GM12865 (cell line): ENCODE measurements around the gene AIMP2.
A peak's percentile ranks its signal among the peaks of the same experiment; 100 is the strongest.
"Not testable (repeated sequence)": the region's sequence is repeated elsewhere in the genome, so short reads cannot be mapped to it uniquely, and the experiment has no call there.

ENCODE experiments used
- DNase-seq: peaks from one replicate; pipeline ENCODE4 v3.0.0; 2010; ENCODE audit warnings: low read depth
- H3K4me3 ChIP-seq: 2 replicates; pipeline ENCODE4 v1.5.1; 2011; ENCODE audit warnings: mild to moderate bottlenecking, low read depth, low read length, control low read depth
- CTCF ChIP-seq: IDR thresholded peaks from 2 replicates; pipeline ENCODE4 v1.5.1; 2011; ENCODE audit warnings: low read length, control low read depth, low read depth, inconsistent platforms; ENCODE audit not compliant: insufficient read depth; ENCODE audit errors: missing control alignments

The AIMP2 gene

GRCh38 chr7:6057316-6058129, 48.5 kb downstream of the AIMP2 start:
- no peak for TF ChIP-seq CTCF
- peak; percentile 10 for DNase-seq
- peak overlapping the region; percentile 83 for H3K4me3 ChIP-seq

DNA sequence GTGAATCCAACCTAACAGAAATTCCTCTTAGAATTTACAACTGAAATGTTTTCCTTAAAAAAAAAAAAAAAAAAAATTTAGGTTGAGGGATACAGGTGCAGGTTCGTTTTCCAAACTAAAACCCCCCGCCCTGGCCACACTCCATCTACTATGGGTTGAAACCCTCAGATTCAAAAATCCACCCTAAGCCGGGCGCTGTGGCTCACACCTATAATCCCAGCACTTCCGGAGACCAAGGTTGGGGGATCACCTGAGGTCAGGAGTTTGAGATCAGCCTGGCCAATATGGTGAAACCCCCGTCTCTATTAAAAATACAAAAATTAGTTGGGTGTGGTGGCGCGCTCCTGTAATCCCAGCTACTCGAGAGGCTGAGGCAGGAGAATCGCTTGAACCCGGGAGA, 50.9 kb downstream of the AIMP2 start:
- not testable (repeated sequence) for DNase-seq, H3K4me3 ChIP-seq

- TF ChIP-seq CTCF, result no peak
- H3K4me3 ChIP-seq, result no peak overlapping the region
Observed at GRCh38 chr7:6071406-6071805, 62.3 kb downstream of the AIMP2 start.

More at GRCh38 chr7:6071406-6071805, 62.3 kb downstream of the AIMP2 start:
- peak; percentile 74 for DNase-seq
